ENCODE measurements around the gene CAMTA1.

DNA sequence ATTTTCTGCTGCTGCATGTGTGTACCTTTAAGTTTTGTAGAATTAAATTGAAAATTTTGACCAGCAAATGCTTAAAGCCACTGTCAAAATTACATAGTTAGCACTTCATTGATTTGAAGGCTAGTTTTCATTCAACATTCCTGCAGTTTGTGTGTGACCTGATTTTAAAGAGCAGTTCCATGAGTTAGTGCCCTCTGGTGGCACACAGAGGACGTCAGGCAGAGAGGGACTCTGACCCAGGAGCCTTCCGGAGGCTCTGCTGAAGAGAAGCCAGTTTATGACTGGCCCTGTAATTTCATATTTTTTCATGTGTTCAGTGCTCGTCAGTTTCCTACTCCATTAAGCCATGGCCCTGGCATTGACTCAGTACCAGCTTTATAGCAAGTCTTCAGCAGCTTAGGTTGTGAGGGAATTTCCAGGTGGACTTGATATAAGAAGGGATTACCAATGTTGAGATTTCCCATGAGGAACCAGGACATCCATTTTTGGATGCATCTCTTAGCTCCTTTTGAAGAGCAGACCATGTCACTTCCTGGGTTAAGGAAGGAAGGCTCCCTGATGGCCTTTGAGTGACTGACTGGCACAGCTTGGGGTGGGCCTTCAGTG lies 104.7 kb downstream of the CAMTA1 start:
- TF ChIP-seq SUZ12 (IDR thresholded peaks at IDR 0.05) = no peak
- TF ChIP-seq BHLHE40 (IDR thresholded peaks at IDR 0.05; ENCODE audit: borderline replicate concordance) = no peak
- no peak for TF ChIP-seq FOXM1 (IDR thresholded peaks at IDR 0.05; ENCODE audit: borderline replicate concordance)
- TF ChIP-seq SP1 (IDR thresholded peaks at IDR 0.05) = no peak
- TF ChIP-seq ARNT (IDR thresholded peaks at IDR 0.05) = no peak
- TF ChIP-seq CTBP1 (IDR thresholded peaks at IDR 0.05; ENCODE audit: borderline replicate concordance) = no peak
- no peak for TF ChIP-seq PKNOX1 (IDR thresholded peaks at IDR 0.05)
- TF ChIP-seq ELF4 (IDR thresholded peaks at IDR 0.05) = no peak
- TF ChIP-seq HDGF (IDR thresholded peaks at IDR 0.05; ENCODE audit: borderline replicate concordance) = no peak
- TF ChIP-seq LEF1 (IDR thresholded peaks at IDR 0.05; ENCODE audit: borderline replicate concordance) = no peak
- no peak for TF ChIP-seq L3MBTL2 (conservative IDR thresholded peaks at IDR 0.05)
- no peak for TF ChIP-seq NFRKB (IDR thresholded peaks at IDR 0.05)
- TF ChIP-seq FOXK2 (IDR thresholded peaks at IDR 0.05) = no peak
